ENCODE results near the gene LNPK. TPM values are rescaled to one million over a fixed set of nuclear protein-coding genes. Genes with fewer than 3 reads are reported as not detected.

The LNPK gene
- polyA plus RNA-seq, 3 donors: 8.1 to 15.3 (median 11.7) TPM

DNA sequence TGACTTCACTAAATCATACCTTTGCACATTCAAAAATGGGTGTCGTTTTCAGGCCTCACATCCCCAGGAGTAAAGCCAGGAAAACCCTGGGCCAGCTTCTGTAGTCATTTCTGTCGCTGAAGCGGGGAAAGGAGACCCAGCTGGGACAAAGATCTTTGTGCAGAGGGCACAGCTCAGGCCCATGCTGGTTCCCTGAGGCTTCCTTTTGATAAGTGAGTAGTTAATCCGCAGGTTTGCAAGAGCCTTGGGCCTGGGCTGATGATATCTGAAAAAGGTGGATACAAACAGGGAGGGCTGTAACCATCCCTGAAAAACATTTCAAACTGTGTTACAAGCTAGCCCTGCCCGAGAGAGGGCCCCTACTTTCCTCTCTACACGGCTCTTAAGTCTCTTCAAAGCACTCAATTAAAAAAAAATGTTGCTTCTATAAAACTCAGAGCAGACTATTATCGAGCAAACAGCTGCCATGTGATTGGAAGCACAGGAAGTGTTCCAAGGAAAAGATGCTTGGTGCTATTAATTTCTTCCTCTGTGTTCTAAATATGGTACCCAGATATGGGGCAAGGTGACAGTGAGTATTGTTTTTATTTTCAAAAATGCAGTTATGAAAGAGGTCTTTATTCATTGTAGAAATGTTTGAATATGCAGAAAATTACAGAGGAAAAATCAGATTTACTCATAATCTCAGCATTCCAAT lies 117.2 kb downstream of the LNPK start:
- intact Hi-C loops (cut with micrococcal nuclease): no loop called here
- Histone ChIP-seq H3K79me2 (ENCODE audit: insufficient read depth, low read length) (no peaks in the 10 kb centered on the region), H3K27ac (ENCODE audit: low read depth in 1 of 2, low read length in 2 of 2) (no peak overlapping the region), H3K9ac (ENCODE audit: insufficient read depth, low read length, poor library complexity, severe bottlenecking) (no peak overlapping the region), H2AFZ (ENCODE audit: insufficient read depth, low read depth, low read length, poor library complexity, severe bottlenecking) (no peak overlapping the region), H4K20me1 (ENCODE audit: insufficient read depth, low read length) (no peaks in the 10 kb centered on the region), H3K4me2 (replicated peaks; ENCODE audit: extremely low read depth, low read length, poor library complexity, severe bottlenecking) (no peak overlapping the region), H3K36me3 (replicated peaks in 1 of 2; ENCODE audit: control insufficient read depth in 1 of 2, insufficient read depth in 2 of 2, low read length in 2 of 2) (no peaks in the 10 kb centered on the region), H3K4me1 (ENCODE audit: control insufficient read depth in 1 of 2, insufficient read depth in 2 of 2, low read length in 2 of 2) (no peaks in the 10 kb centered on the region), H3K4me3 (replicated peaks in 1 of 3; ENCODE audit: low read depth in 2 of 3, low read length in 3 of 3) (no peak overlapping the region), H3K9me3 (replicated peaks in 1 of 2; ENCODE audit: control insufficient read depth in 1 of 2, insufficient read depth in 1 of 2, low read length in 2 of 2) (no peaks in the 10 kb centered on the region), H3K27me3 (ENCODE audit: control insufficient read depth in 2 of 2, insufficient read depth in 2 of 2, low read length in 2 of 2) (no peaks in the 10 kb centered on the region)
- Mint-ChIP-seq H3K27ac (no peak overlapping the region), H3K36me3 (no peaks in the 10 kb centered on the region), H3K27me3 (ENCODE audit: low read depth in 3 of 3) (peaks cover 3 to 11% (median 10%) of the 10 kb centered on the region in 3 donors), H3K9me3 (no peaks in the 10 kb centered on the region), H3K4me1 (no peaks in the 10 kb centered on the region), H3K4me3 (no peak overlapping the region)
- no peak for TF ChIP-seq CTCF (IDR thresholded peaks at IDR 0.05)
- no peak for DNase-seq
- WGBS (ENCODE audit: insufficient coverage): 92% methylated on average over 5 of the region's 7 CpGs

DNA sequence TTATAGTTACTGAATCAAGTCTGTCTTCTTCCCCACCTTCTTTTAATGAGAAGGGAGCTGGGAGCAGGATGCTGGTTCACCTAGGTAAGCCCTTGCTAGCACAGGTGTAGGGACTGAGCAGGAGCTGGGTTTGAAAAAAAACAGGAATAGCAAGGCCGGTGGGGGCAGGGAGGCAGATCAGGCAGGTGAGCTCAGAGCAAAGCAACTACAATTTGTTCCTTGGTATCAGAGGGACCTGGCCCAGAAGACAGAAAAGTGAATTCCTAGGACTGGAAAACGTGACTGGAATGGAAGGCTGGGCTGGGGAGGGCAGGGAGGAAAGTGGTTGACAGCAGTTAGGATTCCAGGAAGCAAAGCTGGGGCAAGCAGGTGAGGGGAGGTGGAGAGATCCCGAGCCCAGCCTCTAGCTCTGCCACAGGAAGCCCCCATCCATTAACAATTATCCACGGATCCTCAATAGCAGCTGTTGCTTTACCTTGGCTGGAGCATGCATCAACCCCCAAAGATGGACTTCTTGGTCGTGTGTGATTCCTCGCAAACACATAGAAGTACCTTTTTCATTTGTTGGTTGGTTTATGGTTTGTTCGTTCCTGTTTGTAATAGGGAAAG lies 118.4 kb downstream of the LNPK start:
- Histone ChIP-seq H3K27ac (ENCODE audit: low read depth in 1 of 2, low read length in 2 of 2) (no peak overlapping the region), H4K20me1 (ENCODE audit: insufficient read depth, low read length) (no peaks in the 10 kb centered on the region), H3K4me1 (ENCODE audit: control insufficient read depth in 1 of 2, insufficient read depth in 2 of 2, low read length in 2 of 2) (no peaks in the 10 kb centered on the region), H3K4me3 (replicated peaks in 1 of 3; ENCODE audit: low read depth in 2 of 3, low read length in 3 of 3) (no peak overlapping the region), H3K4me2 (replicated peaks; ENCODE audit: extremely low read depth, low read length, poor library complexity, severe bottlenecking) (no peak overlapping the region), H3K27me3 (ENCODE audit: control insufficient read depth in 2 of 2, insufficient read depth in 2 of 2, low read length in 2 of 2) (no peaks in the 10 kb centered on the region), H3K79me2 (ENCODE audit: insufficient read depth, low read length) (no peaks in the 10 kb centered on the region), H3K9me3 (replicated peaks in 1 of 2; ENCODE audit: control insufficient read depth in 1 of 2, insufficient read depth in 1 of 2, low read length in 2 of 2) (no peaks in the 10 kb centered on the region), H3K9ac (ENCODE audit: insufficient read depth, low read length, poor library complexity, severe bottlenecking) (no peak overlapping the region), H2AFZ (ENCODE audit: insufficient read depth, low read depth, low read length, poor library complexity, severe bottlenecking) (no peak overlapping the region), H3K36me3 (replicated peaks in 1 of 2; ENCODE audit: control insufficient read depth in 1 of 2, insufficient read depth in 2 of 2, low read length in 2 of 2) (no peaks in the 10 kb centered on the region)
- Mint-ChIP-seq H3K4me3 (no peak overlapping the region), H3K36me3 (no peaks in the 10 kb centered on the region), H3K4me1 (no peaks in the 10 kb centered on the region), H3K27ac (no peak overlapping the region), H3K27me3 (ENCODE audit: low read depth in 3 of 3) (peaks cover 3 to 11% (median 7%) of the 10 kb centered on the region in 3 donors), H3K9me3 (no peaks in the 10 kb centered on the region)
- DNase-seq: no peak
- WGBS (ENCODE audit: insufficient coverage): 88% methylated on average over 2 of the region's 7 CpGs
- TF ChIP-seq CTCF (IDR thresholded peaks at IDR 0.05): no peak
- intact Hi-C loops (cut with micrococcal nuclease): no loop called here

Data from CD14-positive monocyte (primary cell).